GM21529 (cell line): ENCODE measurements around the gene VEGFC.
A peak's percentile ranks its signal among the peaks of the same experiment; 100 is the strongest.

Source experiments
- ATAC-seq: cut with Tn5 transposase; IDR thresholded peaks from one replicate; pipeline ENCODE4 v1.9.1; 2021; ENCODE audit not compliant: unreplicated experiment

VEGFC gene

DNA sequence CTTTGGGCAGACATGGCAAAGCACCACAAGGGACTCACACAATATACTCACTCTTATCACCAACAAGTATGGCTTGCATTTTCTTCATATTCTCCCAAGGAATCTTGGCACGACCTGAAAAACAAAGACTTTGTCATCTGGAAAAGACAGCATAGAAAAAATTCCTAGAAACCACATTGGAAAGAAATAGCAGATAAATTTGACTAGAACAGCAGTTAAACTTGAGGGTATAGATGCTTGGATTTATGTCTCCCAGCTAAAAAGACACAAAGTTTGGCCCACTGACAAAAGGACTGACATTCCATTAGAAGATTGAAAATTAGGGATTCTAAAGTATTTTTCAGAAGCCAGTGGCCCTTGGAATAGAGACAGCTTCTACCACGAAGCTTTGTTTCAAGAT is 6.9 kb upstream of the VEGFC start:
- ATAC-seq, result no peak

DNA sequence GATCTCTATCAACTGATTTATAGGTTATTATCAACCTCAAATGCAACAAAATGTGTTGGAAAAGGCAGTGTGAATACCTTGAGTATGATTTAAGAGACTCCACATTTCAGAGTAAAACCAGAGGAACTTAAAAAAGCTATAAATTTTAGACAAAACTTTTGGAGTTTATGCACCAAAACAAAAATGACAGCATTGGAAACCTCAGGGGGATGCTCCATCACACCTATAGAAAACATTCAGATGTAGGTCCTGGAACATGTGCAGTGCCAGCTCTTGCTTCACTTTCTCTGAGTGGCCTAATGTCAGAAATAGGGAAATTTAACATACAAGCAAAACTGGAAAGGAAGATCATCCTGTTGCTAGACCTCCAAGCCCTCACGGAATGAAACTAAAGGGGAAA is 5.8 kb upstream of the VEGFC start:
- ATAC-seq, result no peak

DNA sequence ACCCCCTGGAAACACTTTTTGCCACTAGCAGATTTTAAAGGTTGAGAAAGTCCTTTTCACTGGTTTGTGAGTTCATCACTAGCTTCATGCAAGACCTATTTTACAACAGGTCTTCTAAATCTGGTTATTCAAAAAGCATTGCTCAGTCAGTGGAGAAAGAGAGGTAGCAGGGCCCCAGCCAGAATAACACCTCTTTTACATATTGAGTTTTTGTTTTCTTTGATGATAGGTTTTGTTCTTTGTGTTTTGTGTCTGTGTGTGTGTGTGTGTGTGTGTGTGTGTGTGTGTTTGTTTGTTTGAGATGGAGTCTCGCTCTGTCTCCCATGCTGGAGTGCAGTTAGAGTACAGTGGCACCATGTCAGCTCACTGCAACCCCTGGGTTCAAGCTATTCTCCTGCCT is 2.7 kb upstream of the VEGFC start:
- no peak for ATAC-seq

DNA sequence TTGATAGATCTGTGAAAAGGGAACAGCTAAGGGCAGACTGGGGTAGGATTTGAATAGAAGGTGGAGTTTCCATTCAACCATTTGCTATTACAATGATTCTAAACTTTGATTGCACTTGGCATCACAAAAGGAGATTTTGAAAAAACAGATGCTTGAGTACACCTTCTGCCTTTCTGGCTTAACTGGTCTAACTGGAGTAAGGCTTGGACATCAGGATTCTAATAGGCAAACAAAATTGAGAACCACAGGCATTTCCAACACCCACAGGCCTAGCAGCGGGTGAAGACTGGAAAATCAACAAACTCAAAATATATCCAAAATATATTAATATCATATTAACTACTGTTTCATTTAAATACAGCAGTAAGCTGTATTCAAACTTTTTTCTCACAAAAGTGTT is 1.9 kb upstream of the VEGFC start:
- ATAC-seq, result no peak

DNA sequence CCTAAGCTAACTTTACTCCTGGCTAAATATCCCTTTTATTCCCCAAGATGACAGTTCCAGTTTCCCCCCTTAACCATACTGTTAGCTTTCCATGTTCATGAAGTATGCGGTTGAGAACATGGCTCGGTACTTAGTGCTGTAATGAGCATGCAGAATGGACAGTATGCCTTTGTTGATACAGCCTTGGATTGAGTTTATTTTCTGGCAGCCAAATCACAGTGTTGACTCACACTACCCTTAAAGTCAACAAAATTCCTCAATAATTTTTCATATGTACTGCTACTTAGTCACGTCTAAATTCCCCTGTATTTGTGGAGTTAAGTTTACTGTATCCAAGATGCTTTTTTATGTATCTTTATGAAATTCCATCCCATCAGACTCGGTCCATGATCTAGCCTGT is 1.4 kb upstream of the VEGFC start:
- ATAC-seq, result no peak

DNA sequence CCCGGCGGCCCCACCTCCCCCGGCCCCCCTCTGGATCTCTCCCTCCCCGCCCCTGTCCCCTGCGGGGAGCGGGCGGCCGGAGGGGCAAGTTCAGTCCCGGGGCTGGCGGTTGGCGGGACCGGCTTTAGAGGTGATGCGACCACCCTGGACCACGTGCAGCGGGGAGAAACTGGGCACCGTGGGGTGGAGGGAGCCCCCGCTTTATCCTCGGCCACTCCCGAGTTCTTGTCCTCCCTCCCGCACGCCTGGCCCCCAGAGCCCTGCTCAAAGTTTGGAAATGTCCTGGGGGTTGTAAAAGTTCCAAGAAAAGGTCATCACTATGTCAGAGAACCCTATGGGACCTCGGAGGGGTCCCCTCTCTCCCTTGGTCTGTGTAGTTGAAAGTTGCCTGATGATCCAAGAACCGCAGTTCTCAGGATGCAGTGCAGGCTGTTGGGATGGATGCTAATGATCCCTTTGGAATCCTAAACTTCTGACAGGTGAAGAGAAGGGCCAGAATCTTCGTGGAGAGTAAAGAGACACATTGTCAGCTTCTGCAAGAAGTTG is 411 bp upstream of the VEGFC start:
- no peak for ATAC-seq

DNA sequence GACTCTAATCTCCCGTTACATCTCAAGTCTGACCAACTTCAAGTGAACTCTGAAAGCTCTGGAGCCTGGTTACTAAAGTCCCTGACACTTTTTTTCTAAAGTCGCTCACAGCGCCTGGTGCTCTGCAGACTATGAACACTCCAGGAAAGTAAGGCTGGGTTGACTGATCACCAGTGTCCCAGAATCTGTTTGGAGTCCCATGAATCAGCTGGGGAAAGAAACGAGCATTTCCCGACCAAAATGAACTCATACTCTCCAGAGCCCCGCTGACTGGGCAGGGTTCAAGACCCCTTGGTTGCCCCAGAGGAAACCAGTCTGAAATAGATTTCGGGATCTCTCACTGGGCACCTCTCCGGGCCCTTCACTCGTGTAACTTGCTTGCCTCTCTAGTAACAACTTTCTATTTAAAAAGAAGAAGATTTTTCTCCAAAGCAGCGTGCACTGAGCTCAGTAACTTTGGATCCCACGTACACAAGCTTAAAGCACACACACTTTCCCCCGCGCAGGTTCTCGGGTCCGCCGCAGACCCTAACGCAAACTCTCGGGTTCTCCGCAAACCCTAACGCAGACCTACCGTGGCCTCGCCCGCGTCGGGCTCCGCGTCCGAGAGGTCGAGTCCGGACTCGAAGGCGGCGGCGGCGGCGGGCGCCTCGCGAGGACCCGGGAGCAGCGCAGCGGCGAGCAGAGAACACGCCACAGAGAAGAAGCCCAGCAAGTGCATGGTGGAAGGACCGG is 964 bp downstream of the VEGFC start:
- ATAC-seq, result no peak

DNA sequence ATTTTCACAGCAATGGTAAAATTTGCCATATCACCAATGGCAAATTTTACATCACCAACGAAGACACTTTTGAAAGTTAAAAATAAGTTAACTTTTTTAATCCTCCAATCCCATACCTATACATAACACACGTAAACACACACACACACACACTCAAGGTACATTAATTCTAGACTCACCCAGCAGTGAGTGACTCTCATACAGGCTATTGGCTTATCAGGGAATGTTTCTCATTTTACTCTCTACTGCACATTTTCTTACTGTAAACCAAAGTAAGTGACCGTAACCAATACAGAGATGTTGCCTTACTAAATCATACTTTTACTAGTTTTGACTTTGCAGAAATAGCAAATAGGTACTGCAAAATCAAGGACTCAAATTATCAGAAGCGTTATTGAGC is 2.3 kb downstream of the VEGFC start:
- no peak for ATAC-seq

DNA sequence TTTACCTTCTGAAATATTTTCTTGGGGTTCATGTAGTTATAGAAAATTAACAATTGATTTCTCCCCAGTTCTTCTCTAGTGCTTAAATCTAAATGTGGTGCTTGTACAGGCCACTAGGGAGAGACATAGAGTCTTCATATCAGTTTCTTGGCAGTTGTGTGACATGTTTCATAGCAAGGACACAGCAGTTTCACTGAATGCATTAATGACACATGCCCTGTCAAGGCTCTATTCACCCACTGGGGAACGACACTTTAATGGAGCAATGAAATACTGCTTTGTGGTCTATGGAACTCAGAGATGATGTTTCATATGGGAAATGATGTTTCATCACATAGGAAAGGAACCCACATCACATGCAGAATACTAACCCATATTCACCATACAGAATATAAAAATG is 2.8 kb downstream of the VEGFC start:
- ATAC-seq, result peak; percentile 60

DNA sequence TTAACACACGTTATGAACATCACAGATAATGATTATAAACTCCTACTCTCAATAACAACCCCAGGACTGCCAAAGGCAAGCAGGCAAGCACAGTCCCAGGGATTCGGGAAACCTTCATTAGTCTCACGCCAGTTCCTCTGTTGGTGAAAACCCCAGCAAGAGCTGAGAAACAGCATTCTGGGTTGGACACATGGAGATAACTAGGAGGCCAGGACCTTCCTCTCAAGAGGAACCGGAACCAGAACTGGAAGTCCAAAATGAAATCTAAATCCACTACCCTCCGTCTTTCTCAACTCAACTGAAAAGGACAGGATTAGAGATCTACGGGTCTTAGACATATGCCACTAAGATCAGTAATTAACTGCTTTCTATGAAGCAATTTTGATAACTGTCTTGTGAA is 3.8 kb downstream of the VEGFC start:
- ATAC-seq, result no peak

DNA sequence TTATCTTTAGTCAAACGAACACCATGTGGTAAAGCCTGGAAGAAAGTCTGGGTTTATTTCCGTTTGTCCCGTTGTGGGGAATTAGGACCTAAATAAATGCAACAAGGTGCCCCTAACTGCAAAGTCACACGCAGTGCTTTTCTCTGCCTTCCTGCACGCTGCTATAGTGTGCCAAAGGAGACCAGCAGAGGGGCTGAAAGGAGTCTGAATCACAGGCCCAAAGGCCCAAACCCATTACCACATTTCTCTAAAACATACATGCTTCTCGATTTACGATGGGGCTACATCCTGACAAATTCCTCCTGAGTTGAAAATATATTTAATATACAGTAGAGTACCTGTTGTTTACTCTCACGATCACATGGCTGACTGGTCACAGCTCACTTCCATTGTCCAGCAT is 4.5 kb downstream of the VEGFC start:
- ATAC-seq, result no peak

DNA sequence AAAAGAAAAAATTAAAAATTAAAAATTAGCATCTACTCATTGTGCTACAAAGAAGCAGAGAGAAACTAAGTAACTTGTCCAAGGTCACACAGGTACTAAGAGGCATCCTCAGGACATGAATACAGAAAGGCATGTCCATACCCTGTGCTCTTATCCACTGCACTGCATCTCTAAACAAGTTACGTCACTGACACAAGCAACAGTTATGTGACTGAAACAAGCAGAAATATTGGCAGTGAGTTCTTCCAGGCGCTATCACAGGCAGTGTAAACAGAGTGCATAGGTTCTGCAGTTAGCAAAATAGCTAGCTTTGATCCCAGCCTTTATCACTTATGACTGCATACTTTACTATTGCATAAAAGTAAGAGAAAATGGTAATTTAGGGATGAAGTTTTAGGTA is 7.9 kb downstream of the VEGFC start:
- no peak for ATAC-seq

DNA sequence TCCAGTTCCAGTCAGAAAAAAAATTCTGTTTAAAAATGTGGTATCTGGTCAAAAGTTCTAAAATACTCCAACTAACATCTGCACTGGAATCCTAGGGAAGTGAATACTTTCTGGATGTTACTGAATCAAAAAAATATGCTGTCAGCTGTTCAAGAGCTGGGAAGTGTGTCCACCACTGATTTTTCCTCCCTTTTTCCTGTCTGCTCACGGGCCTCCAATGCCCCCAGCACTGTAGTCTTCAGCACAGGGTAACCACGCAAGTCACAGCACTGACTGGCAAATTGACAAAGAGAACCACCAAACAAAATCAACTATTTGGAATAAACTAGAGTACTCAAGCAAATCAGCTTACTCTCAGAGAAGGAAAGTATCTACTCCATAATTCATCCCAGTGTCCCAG is 9.9 kb downstream of the VEGFC start:
- no peak for ATAC-seq

DNA sequence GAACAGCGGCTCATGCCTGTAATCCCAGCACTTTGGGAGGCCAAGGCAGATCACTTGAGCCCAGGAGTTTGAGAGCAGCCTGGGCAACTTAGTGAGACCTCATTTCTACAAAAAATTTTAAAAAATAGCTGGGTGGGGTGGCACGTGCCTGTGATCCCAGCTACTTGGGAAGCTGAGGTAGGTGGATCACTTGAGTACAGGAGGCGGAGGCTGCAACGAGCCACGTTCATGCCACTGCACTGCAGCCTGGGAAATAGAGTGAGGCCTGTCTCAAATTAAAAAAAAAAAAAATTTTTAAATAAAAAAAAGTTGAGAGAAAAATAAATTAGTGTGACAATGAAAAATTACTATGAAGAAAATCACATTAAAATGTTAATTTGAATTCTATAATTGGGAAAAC is 10.5 kb downstream of the VEGFC start:
- no peak for ATAC-seq

DNA sequence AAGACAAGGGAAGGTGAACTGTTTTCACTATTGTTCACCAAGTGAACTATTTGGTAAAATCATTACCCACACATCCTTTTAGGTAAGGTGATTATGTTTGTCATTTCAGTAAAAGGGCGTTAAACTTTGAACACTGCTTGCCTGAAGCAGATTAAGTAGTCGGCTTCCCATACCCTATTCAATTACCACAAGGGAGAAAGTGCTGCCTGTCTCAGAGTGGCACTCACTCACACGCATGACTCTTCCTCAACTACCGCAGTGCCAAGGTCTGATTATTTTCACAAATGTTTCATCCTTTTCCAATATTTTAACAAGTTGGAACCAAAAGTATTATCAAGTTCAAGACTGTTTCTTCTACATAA is 11.0 kb downstream of the VEGFC start:
- no peak for ATAC-seq

DNA sequence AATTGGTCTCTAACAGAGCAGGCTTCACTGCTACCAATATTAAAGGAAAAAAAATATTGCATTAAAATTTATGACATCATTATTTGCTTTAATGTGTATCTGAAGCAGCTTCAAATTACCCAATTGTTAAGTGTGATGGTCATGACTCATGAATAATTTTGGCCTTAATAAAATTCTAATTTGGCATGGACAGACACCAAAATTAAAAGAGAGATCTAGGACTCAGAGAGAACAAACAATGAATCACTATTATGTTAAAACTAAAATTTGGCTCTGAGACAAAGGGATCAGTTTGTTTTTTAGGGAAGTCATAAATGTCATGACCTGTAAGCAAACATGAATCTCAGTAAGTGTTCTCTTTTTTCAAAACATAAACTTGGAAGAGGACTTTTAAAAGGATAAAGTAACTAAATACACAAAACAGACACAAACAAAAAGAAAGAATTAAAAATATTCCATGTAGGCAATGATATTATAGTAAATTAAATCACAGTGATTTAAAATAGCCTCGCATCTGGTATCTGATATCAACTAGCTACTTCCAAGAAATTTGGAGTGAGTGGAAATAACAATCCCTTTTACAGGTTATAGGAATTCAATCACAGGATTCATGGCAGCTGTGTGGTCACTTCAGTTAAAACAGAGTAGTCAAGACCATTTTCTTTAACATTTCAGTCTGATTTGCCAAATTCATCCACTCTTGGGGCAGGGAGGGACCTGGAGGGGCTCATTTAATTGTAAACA is 11.6 kb downstream of the VEGFC start:
- ATAC-seq, result no peak

DNA sequence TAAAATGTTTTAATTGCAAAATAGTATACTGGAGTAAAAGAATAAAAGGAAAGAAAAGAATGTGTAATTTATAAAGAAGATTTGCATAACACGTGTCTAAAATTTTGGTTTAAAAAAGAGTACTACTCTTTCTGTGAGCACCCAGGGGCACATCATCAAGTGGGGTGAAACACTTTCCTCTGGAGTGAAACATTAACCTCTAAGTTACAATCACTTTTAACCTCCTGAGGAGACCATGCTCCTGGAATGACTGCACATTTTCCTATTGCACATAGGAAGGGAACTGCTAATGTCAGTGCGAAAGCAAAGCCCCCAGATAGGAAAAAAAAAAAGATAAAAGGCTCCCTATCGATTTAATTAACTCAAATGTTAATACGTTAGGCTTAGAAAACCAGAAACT is 13.3 kb downstream of the VEGFC start:
- no peak for ATAC-seq

DNA sequence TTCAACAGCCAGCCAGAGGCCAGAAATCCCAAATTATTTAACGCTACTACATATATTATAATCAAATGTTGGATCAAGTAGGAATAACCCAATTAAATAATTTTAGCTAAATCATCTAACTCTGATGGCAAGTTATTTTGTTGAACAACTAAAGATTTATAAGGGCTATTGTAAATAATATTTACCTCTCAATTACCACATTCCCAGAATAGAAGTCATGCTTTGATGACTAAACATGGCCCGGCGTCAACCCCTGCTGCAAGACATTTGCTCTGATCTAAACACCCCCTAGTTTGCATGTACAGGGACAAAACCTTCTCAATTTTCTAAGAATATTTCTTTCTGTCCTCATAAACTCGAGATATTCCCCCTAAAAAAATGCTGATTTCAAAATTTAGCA is 14.2 kb downstream of the VEGFC start:
- no peak for ATAC-seq

DNA sequence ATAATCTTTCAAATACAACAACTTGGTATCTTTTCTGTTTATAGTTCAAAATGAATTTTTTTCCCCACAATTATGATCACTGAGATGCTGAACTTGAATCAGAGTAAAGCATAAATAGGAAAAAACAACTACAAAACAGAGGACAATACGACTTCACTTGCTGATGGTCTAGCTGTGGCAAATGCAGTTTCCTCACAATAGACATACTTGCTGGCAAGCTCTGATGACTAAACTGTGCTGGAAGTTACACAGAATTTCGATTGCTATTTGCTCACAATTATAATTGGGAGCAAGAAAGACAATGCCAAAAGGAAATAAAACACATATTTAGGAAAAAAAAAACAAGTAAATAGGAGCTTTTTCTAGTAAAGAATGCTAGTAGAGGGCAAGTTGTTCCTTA is 14.7 kb downstream of the VEGFC start:
- ATAC-seq, result no peak

DNA sequence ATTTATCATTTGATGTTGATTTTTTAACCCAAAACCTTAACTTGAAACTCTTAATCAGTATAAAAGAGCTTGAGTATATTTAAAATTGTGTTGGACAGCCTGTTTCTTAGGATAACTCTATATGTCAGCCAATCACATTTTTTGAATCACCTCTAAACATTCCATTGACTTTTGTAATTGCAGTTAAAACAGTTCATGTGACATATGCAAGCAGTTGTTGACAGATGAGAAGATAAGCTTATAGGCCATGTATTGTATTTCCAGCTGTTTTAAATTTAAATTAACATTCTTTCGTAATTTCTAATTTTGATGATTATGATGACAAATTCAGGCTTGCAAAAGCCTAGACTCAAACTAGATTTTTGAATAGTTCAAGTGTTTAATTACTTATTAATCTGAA is 17.4 kb downstream of the VEGFC start:
- no peak for ATAC-seq

DNA sequence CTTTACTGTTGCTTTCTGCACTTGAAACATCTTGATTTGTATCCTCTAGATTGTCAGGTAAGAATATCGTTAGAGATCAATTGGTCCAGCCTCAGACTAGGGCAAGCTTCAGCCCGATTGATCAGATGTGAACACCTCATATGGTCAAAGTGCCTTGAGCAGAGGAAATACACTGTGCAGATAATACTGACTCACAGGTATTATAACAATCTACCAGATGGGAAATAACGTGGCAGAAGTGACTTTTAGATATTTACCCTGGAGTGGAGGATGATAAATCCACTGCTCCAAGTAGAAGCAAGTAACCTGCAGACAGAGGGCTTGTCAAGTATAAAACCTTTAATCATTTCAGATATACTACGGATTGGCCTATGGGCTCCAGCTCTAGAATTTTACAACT is 17.9 kb downstream of the VEGFC start:
- no peak for ATAC-seq

DNA sequence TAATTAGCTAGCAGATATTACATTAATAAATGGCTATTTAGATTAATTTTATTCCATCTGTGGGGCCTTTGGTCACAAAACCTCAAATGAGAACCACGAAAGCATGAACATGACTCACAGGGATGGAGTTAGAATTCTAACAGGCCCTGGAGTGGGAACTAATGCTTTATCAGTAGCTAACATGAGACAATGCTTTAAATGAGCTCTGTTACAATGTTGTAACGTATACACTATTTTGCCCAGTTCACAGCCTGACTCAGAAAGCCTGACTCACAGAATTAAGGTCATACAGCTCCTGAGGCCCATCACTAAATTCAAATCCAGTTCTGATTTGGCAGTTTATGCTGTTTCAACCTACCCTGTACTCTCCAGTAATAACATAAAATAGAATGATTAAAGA is 23.2 kb downstream of the VEGFC start:
- no peak for ATAC-seq

DNA sequence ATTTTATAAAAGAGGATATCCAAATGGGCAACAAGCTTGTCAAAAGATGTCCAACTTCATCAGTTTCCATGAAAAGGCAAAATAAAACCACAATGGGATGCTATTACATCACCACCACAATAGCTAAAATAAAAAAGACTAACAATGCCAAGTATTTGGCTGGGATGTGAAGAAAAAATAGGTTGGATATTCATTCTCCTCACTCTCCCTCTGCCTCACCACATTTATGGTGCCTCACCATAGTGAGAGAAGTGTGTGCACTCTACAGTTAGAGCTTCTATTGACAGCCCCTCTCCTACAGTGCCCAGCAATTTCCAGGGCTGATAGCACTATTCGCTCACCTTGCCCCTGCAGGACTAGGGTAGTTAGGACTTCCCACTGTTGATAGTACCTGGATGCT is 25.5 kb downstream of the VEGFC start:
- ATAC-seq, result no peak
